ENCODE data around the gene AGA.

AGA gene

DNA sequence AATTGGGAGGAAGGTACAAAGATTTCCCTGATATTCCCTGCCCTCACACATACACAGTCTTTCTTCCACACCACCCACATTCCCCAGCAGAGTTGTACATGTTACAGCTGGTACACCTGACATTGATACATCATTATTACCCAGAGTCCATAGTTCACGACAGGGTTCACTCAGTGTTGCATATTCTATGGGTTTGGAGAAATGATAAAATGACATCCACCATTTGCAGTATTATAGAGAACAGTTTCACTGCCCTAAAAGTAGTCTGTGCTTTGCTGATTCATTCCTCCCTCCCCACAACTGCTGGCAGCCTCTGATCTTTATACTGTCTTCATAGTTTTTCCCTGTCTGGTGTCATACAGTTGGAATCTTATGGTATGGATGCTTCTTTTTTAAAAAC is 15.0 kb downstream of the AGA start:
- DNase-seq, result no peak
- Histone ChIP-seq H3K4me1 (no peaks in the 10 kb centered on the region), H3K4me3 (ENCODE audit: low read depth, low read length) (no peak overlapping the region), H3K9me3 (no peaks in the 10 kb centered on the region), H3K36me3 (no peaks in the 10 kb centered on the region), H3K27me3 (no peaks in the 10 kb centered on the region)
- TF ChIP-seq, protein P1, sequence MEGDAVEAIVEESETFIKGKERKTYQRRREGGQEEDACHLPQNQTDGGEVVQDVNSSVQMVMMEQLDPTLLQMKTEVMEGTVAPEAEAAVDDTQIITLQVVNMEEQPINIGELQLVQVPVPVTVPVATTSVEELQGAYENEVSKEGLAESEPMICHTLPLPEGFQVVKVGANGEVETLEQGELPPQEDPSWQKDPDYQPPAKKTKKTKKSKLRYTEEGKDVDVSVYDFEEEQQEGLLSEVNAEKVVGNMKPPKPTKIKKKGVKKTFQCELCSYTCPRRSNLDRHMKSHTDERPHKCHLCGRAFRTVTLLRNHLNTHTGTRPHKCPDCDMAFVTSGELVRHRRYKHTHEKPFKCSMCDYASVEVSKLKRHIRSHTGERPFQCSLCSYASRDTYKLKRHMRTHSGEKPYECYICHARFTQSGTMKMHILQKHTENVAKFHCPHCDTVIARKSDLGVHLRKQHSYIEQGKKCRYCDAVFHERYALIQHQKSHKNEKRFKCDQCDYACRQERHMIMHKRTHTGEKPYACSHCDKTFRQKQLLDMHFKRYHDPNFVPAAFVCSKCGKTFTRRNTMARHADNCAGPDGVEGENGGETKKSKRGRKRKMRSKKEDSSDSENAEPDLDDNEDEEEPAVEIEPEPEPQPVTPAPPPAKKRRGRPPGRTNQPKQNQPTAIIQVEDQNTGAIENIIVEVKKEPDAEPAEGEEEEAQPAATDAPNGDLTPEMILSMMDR (IDR thresholded peaks at IDR 0.05; ENCODE audit: low read depth, low read length), result no peak

DNA sequence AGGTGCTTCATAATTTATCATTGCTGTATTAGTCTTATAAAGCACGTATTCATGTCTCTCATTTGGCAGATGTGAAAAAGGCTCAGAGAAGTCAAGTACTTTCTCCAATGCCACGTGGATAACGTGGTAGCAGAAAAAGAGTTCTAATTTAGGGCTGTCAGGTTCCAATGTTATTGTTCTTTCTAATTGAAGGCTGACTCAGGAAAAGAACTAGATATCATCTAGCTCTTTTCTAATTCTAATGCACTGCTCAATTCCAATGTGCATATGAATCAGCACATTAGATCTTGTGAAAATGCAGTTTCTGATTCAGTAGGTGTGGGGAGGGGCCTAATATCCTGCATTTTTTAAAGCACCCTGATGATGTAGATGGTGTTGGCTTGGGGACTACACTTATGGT is 22.8 kb downstream of the AGA start:
- DNase-seq, result no peak
- no peaks in the 10 kb centered on the region; the same call in 1 of the 2 replicates for H3K9me3 ChIP-seq
- TF ChIP-seq, protein P1 (IDR thresholded peaks at IDR 0.05; ENCODE audit: low read depth, low read length), result no peak
- no peaks in the 10 kb centered on the region for H3K27me3 ChIP-seq
- no peak overlapping the region for H3K4me3 ChIP-seq (ENCODE audit: low read depth, low read length)
- no peaks in the 10 kb centered on the region for H3K4me1 ChIP-seq
- H3K36me3 ChIP-seq, result no peaks in the 10 kb centered on the region

DNA sequence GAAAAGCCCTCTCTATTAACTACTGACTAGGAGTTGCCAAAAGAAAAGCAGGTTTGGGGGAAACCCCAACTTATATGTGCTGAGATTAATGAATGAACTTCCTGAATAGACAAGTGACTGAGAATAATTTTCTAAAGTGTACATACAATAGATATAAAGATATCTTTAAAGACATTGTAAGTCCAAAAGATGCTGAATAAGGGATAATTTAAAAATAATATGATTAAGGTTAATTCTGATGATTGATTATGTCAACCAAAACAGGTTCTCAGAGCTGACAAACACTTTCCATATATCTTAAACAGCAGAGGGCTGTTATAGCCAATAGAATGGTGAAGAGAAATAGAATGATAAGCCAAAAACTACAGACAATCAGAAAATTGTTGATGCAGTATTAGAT is 28.6 kb downstream of the AGA start:
- no peak overlapping the region for H3K4me3 ChIP-seq (ENCODE audit: low read depth, low read length)
- TF ChIP-seq, protein P1 (IDR thresholded peaks at IDR 0.05; ENCODE audit: low read depth, low read length), result no peak
- no peaks in the 10 kb centered on the region for H3K4me1 ChIP-seq
- DNase-seq, result no peak
- H3K36me3 ChIP-seq, result no peaks in the 10 kb centered on the region
- no peaks in the 10 kb centered on the region for H3K27me3 ChIP-seq
- H3K9me3 ChIP-seq, result no peaks in the 10 kb centered on the region

DNA sequence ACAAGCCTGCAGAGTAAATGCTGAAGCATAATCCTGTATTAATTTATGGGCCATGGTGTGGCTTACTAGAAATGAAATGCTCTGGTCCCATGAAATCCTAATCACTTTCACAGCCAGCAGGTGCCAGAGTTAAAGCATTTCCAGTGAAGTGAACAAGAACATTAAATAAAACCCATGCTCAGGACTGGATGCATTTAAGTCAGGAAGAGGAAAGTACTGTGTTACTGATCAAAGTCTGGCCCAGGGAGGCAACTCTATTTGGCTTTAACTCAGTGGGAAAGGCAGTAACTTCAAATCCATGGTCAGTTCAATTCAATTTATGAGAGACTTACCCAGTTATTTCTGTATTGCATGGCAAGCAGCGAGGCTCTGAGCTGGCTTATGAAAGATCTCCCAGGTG is 29.2 kb downstream of the AGA start:
- no peak overlapping the region for H3K4me3 ChIP-seq (ENCODE audit: low read depth, low read length)
- TF ChIP-seq, protein P1 (IDR thresholded peaks at IDR 0.05; ENCODE audit: low read depth, low read length), result no peak
- H3K4me1 ChIP-seq, result no peaks in the 10 kb centered on the region
- no peak for DNase-seq
- H3K36me3 ChIP-seq, result no peaks in the 10 kb centered on the region
- H3K9me3 ChIP-seq, result no peaks in the 10 kb centered on the region
- H3K27me3 ChIP-seq, result no peaks in the 10 kb centered on the region

DNA sequence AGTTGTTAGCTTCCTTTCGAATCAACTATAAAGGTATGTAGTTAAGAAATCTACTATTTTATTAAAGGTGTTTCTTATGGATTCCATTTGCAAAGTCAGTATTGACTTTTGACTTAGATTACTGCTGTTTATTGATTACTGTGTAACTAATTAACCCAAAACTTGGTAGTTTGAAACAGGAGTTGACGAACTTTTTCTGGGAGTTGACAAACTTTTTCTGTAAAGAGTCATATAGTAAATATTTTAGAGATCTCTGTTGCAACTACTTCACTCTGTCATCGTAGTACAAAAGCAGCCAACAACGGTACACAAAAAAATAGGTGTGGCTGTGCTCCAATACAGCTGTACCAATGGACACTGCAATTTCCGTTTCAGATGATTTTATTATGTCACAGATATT is 30.2 kb downstream of the AGA start:
- Histone ChIP-seq H3K36me3 (no peaks in the 10 kb centered on the region), H3K27me3 (no peaks in the 10 kb centered on the region), H3K4me3 (ENCODE audit: low read depth, low read length) (no peak overlapping the region), H3K9me3 (no peaks in the 10 kb centered on the region), H3K4me1 (no peaks in the 10 kb centered on the region)
- no peak for DNase-seq
- TF ChIP-seq, protein P1 (IDR thresholded peaks at IDR 0.05; ENCODE audit: low read depth, low read length), result no peak

DNA sequence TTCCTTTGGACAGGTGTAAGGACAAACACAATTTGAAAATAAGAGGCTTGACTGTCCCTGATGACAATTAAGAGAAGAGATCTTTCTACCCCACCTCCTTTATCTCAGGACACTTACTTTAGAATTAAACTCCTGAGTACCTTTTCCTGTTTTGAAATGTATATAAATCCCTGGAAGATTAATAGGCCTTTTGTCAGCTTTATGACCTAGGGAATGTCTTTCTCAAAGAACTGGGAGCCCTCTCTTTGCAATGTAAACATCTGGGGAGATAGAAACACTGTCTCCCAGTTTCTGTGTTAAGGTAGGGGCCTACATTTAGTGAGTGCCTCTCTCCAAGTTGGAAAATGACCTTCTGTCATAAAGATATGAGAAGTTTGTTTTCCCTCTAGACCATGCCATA is 31.7 kb downstream of the AGA start:
- TF ChIP-seq, protein P1 (IDR thresholded peaks at IDR 0.05; ENCODE audit: low read depth, low read length), result no peak
- Histone ChIP-seq H3K9me3 (no peaks in the 10 kb centered on the region), H3K36me3 (no peaks in the 10 kb centered on the region), H3K4me1 (no peaks in the 10 kb centered on the region), H3K27me3 (no peaks in the 10 kb centered on the region), H3K4me3 (ENCODE audit: low read depth, low read length) (no peak overlapping the region)
- no peak for DNase-seq

Measured in BE2C (cell line).